Adrenal gland (tissue), 5 donors: Measurements from ENCODE around the gene C1orf174.

Experiments
- POLR2A ChIP-seq, 2 donors: fragments of 450-650 bp; IDR thresholded peaks; one replicate each; pipeline ENCODE4 v1.6.1; 2017; ENCODE audit warnings: antibody characterized with exemption in 2 of 2, mild to moderate bottlenecking in 2 of 2, moderate library complexity in 1 of 2
- TF ChIP-seq, protein P1 (sequence below), 6 experiments: fragments of 450-650 bp in 4 of 6; fragments of 200-600 bp in 2 of 6; sonication (generic) in 1 of 6; IDR thresholded peaks; 1 replicate in 5 of 6; 2 replicates in 1 of 6; pipeline versions ENCODE4 v1.5.1 to v1.8.0; 2016 to 2021; ENCODE audit warnings: antibody characterized with exemption in 6 of 6, mild to moderate bottlenecking in 2 of 6, moderate library complexity in 1 of 6
- donor health status: DM: no; HTN: no; CAD: no.

- TF ChIP-seq, protein P1, sequence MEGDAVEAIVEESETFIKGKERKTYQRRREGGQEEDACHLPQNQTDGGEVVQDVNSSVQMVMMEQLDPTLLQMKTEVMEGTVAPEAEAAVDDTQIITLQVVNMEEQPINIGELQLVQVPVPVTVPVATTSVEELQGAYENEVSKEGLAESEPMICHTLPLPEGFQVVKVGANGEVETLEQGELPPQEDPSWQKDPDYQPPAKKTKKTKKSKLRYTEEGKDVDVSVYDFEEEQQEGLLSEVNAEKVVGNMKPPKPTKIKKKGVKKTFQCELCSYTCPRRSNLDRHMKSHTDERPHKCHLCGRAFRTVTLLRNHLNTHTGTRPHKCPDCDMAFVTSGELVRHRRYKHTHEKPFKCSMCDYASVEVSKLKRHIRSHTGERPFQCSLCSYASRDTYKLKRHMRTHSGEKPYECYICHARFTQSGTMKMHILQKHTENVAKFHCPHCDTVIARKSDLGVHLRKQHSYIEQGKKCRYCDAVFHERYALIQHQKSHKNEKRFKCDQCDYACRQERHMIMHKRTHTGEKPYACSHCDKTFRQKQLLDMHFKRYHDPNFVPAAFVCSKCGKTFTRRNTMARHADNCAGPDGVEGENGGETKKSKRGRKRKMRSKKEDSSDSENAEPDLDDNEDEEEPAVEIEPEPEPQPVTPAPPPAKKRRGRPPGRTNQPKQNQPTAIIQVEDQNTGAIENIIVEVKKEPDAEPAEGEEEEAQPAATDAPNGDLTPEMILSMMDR (IDR thresholded peaks at IDR 0.05), result no peak
- no peak for TF ChIP-seq POLR2A (IDR thresholded peaks at IDR 0.05)
Observed at GRCh38 chr1:3940754-3941345, 40.8 kb upstream of the C1orf174 start.
